Non-pigmented ciliary epithelial cell (primary cell): ENCODE data around the gene CDK11B.
"Not testable (repeated sequence)": the region's sequence is repeated elsewhere in the genome, so short reads cannot be mapped to it uniquely, and the experiment has no call there.

Source experiments
- DNase-seq: peaks from one replicate; pipeline ENCODE4 v3.0.0-alpha.2; 2010; ENCODE audit warnings: low read depth

Gene CDK11B

DNA sequence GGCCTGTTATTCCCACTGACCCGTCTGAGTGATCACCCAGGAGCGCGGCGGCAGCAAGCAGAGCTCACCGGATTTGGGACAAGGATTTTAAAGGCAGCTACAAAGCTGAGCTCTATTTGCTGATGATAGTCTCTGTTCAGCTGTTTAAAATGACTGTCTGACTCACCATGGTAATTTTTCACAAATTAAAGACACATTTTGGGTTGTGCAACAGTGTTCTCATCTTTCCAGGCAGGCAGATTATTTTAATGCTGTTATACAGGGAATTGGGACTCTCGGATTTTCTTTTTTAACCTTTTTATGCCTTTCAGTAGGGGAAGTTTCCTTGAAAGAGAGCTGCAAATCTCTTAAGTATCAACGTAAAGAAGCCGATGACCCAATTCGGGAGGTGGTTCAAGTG is 3.6 kb upstream of the CDK11B start:
- not testable (repeated sequence) for DNase-seq

DNA sequence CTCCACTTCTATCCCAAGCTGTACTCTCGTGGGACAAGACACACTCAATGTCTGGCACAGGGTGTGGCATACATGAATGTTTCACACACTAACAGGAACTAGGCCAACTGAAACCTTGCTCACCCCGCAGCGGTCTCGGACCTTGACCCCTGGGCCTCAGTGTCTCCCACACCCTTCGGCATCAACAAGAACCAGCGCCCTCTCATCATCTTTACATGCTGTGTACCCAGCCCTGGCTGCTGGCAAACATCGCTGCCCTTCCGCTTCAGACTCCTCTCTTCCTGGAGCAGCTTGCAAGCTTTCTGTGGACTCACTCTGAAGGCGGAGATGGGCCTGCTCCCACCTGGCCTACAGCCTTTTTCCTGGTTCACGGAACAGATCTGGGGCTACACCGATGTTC is 10.5 kb downstream of the CDK11B start:
- DNase-seq, result not testable (repeated sequence)

DNA sequence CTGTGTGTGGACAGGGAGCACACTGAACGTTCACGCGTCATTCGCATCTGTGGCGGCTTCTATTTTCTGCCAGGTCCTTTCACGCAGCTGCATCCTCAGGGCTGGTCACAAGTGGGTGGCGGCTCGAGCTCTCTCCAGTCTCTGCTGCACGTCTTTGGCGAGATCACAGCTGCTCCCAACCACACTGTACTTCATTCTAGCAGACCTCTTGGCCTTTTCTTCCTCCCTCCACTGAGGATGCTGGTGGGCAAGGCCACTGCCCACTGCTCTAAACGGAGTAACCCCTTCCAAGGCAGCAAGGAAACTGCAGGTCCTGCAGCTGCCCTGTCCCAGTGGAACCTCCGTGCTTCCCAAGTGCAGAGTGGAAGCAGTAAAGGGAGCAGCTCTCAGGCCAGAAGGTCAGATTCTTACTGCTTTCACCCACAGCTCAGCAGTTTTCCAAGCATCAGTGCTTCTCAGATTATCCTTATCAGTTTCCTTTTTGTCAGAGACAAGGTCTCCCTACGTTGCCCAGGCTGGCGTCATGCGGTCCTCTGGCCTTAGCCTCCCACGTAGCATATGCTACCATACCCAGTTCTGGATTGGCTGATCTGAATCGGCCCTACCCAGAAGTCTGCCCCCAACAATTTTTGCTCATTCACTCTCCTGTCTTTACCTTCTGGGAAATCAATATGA is 11.1 kb downstream of the CDK11B start:
- not testable (repeated sequence) for DNase-seq

DNA sequence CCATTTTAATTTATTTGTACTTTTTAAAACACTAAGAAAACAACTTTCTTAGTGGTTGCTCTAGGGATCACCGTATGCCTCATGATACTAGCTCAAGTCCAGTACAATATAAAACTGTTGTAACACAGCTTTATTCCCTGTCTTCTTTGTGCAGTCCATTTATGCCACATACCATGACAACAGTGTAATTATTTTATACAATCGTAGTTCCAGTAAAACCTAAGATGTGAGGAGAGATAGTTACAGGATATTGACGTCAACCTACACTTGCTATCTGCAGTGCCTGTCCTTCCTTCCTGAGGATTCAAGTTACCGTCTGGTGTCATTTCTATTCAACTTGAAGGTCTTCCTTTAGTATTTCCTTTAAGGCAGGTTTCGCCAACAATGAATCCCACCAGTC is 12.5 kb downstream of the CDK11B start:
- not testable (repeated sequence) for DNase-seq

DNA sequence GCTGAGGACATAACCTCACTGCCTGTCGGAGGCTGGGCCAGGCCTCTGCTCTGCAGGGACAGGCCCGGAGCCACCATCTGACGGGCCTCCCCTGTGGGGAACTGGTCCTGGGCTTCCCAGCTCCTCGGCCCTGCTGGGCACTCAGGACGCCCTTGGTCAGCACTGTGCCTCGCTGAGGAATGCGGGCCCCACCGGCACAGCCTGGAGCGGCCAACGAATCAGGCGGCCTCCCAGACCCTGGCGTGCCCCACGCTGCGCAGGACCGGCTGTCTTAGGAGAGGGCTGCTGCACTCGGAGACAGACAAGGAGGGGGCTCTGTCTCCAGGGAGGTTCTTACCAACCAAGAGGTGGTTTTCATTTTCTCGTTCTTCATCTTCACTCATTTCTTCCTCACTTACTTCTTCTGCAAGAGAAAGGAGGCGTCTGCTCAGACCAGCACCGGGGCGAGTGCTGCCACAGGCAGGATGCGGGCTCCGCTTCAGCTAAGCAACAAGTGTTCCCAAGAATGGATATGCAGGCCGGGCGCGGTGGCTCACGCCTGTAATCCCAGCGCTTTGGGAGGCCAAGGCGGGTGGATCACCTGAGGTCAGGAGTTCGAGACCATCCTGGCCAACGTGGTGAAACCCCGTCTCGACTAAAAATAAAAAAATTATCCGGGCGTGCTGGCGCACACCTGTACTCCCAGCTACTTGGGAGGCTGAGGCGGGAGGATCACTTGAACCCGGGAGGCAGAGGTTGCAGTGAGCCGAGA is 17.9 kb downstream of the CDK11B start:
- DNase-seq, result not testable (repeated sequence)

DNA sequence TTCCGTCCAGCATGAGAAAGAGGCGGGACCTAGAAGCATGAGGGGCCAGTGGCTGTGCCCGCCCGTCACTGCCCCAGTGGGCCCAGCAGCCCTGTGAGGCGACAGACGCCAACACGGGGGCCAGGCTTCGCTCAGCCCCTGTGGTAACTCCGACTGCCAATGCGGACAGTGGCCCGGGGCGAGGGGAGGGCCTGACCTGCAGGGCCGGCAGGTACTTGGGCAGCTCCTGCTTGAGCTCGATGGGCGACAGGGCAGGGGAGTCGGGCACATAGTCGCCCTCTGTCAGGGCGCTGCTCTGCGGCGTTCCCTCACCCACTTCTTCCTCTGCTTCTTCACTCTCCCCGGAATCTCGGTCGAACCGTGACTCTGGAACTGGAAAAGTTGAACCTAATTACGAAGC is 18.7 kb downstream of the CDK11B start:
- DNase-seq, result not testable (repeated sequence)

DNA sequence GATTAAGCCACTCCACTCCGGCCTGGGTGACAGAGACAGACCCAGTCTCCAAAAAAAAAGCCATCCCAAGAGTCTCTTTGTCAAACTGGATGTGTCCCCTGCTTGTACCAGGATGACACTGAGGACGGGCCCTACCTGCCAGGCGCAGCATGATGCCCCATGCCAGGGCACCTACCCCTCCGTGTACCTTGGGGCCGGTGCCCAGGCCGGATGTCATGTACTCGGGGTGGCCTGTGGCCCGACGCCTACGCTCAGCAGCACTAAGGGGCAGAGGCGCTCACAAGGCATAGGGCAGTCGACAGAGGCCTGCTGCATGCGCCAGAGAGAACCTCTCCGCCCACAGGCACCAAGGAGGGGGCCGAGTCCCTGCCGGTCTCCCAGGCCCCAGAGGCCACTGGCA is 19.4 kb downstream of the CDK11B start:
- DNase-seq, result not testable (repeated sequence)

DNA sequence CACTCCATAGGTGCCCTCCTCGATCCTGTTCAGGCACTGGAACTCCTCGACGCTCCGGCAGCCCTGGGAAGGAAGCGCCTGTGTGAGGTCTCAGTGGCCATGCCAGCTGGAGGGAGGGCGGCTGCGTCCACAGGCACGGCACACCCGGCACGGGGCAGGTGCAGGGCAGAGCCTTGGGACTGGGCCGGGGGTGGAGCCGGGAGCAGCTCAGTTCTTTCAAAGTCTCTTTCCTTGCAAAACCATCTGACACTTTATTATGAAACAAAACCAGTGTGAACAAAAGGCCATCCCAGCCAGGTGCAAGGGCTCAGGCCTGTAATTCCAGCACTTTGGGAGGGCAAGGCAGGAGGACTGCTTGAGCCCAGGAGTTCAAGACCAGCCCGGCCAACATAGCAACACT is 20.3 kb downstream of the CDK11B start:
- DNase-seq, result not testable (repeated sequence)

DNA sequence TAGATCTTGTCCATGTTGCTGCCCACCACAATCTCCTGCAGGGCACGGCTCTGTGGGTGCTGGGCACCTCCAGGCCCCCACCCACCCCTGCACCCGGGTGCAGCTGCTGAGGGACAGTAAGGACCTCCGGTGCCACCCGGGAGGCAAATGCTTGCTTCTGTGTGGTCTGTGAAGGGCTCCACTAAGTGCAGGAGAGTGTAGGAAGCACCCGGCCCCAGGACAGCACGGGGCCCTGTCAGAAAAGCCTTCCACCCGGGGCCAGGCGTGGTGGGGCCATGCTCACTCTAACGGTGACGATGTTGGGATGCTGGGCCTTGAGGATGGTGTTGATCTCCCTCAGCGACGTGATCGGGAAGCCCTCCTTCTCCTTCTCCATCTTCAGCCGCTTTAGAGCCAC is 21.3 kb downstream of the CDK11B start:
- DNase-seq, result not testable (repeated sequence)

DNA sequence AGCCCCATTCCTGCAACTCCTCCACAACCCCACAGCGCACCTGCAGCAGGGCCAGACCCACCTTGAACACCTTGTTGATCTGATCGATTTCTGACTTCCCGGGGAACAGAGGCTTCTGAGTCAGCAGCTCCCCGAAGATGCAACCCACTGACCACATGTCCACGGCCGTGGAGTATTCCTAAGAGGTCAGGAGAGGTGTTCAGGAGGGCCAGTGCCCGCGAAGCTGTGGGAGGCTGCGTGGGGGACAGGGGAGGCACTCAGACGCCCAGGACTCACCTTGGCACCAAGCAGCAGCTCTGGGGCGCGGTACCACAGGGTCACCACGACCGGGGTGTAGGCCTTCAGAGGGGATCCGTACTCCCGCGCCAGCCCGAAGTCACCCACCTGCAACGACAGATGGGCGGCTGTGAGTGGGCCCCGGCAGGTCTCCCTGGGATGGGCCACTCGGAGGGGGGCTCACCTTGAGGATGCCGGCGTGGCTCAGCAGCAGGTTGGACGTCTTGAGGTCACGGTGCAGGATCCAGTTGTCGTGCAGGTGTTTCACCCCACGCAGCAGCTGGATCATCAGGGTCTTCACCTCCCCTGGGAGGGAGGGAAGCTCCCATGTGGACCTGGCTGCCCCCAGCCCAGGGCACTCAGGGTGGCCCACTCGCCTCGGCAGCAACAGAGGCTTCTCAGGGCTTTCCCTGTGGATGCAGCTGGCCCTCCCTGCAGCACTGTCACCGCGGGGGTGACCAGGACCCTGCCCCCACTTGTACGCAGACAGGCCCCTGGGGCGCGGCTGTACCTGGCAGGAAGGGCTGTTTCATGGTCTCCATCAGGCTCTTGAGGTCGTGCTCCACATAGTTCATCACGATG is 22.0 kb downstream of the CDK11B start:
- not testable (repeated sequence) for DNase-seq

DNA sequence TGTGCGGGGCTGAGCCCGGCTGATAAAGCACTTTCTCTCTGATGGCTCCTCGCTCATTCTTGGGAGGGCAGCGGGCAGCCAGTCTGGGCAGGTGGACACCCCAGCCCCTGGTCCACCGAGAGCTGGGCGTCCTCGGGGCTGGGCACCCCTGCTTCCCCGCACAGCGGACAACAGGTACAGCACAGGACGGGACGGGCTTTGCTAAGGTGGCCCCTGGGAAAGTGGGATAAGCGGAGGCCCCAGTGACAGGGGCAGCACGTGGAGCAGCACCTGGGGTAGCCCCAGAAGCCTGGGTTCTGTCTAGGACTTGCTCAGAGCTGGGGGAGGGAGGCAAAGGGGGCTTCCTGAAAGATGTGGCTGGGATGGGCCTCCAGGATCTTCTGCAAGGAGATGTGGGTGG is 24.2 kb downstream of the CDK11B start:
- DNase-seq, result not testable (repeated sequence)

DNA sequence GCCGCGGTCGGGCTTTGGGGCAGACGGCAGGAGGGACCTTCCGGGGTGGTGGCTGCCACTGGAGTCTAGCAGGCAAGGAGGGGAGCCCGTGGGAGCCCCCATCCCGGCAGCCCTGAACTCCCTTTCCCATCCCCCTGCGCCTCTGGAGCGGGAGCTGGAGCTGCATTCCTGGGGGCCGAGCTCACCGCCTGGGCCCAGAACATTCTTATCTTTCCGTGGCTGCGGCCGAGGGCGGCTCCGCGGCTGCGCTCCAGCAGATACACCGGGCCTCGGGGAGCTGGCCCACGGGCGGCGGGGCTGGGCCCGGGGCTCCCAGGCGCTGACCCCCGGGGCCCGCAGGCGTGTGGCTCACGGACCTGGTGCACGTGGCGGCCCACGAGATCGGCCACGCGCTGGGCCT is 25.4 kb downstream of the CDK11B start:
- not testable (repeated sequence) for DNase-seq

DNA sequence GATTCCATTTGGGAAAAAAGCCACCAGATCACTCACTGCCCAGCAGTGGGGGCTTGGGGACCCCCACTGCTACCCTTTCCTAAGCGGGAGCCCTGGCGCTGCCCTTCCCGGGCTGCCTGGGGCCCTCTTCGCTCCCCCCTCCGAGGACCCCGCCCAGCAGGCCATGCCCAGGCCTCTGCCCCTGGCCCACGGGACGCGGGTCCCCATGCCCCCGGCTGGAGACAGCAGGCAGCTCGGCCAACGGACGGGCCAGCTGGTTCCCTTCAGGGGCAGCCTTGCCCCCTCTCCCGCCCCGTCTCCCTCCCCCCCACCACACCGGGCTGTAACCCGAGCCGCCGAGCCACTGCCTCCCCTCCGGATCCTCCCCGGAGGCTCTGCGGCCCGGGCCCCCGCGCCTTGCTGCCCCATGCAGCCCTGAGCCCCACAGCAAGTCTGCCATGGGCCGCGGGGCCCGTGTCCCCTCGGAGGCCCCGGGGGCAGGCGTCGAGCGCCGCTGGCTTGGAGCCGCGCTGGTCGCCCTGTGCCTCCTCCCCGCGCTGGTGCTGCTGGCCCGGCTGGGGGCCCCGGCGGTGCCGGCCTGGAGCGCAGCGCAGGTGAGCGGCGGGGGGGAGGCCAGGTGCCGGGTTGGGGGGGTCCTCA is 26.9 kb downstream of the CDK11B start, which contains the start of gene MMP23B:
Gene MMP23B, plus strand, starts transcription at position 392 of the 639 bp plus-strand sequence. Its CDS starts 46 bp downstream, at position 438.
- DNase-seq, result no peak

DNA sequence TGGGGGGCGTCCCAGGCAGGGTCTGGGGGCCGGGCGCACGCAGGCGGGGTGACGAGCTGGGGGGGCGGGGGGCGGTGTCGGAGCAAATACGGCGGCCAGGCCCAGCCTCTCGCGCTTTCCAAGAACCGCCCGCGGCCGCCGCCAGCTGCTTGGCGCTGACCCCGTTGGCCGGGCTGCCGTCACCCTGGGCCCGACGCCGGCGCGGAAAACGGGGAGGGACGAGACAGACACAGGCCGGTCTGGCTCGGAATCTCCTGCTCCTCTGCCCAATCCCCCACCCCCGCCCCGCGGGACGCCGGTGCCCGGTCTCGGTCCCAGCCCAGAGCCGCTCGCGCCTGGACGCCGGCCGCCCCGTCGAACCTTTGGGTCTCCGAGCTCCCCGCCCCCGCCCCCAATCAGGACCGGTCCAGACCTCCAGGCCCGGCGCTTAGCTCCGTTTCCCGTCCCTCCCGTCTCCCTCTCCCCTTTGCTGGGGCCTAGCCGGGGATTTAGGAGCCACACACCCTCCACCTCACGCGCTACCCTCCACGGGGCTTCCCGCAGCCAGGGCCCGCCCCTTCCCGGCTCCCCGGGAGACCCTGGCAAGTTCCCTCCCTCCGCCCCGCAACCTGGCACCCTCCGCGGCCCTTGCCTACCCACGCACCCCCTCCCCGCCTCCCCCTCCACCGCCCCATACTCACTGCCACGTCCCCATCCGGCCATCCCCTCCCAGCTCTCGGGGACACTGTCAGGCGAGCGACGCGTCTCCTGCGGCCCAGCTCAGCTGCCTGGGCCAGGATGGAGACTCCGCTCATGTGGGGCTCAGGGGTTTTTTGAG is 27.6 kb downstream of the CDK11B start:
- DNase-seq, result no peak

DNA sequence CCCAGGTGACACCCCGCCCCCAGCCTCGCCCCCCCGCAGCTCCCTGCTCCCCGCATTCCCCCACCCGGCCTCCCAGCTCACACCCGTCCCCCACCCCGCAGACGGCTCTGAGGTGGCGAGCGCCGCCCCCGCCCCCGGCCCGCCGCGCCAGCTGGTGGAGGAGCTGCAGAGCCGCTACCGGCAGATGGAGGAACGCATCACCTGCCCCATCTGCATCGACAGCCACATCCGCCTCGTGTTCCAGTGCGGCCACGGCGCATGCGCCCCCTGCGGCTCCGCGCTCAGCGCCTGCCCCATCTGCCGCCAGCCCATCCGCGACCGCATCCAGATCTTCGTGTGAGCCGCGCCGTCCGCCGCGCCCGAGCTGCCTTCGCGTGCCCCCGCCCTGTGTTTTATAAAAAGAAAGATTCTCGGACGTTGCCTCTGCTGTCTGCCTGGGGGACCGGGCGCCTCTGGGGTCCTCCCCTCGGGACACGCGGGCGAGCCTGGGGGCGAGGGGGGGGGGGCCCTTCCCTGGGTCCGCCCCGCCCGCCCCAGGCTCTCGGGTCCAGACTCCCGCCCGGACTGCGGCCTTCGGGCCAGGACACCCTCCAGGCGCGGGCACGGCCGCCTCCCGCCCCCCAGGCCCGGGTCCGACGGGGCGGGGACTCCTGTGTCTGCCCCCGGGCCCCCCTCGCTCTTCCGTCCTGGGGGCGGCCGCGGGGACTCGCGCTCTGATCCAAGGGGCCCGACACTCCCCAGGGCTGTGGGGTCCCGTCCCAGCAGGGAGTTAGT is 28.4 kb downstream of the CDK11B start:
- DNase-seq, result no peak

DNA sequence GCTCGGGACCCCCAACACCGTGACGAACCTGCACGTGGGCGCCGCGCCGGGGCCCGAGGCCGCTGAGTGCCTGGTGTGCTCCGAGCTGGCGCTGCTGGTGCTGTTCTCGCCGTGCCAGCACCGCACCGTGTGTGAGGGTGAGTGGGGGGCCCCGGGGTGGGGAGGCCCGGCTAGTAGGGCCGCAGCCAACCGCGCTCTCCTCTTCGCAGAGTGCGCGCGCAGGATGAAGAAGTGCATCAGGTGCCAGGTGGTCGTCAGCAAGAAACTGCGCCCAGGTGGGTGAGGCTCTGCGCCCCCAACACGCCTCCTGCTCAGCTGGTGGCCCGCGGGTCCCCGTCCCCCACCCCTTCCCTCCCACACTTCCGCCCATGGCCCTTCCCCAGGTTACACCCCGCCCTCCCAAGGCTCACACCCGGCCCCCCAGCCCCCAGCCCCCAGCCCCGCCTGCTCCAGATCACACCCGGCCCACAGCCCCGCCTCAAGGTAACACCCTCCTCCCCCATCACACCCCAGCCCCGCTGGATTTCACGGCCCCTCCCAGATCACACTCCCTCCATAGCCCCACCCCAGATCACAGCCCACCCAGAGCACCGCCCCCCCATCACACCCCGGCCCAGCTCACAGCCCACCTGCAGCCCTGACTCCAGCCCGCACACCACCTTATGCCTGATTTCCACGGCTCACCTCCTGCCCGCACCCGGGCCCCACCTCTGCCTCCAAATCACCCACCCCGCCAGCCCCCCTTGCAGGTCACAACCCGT is 29.2 kb downstream of the CDK11B start:
- no peak for DNase-seq

DNA sequence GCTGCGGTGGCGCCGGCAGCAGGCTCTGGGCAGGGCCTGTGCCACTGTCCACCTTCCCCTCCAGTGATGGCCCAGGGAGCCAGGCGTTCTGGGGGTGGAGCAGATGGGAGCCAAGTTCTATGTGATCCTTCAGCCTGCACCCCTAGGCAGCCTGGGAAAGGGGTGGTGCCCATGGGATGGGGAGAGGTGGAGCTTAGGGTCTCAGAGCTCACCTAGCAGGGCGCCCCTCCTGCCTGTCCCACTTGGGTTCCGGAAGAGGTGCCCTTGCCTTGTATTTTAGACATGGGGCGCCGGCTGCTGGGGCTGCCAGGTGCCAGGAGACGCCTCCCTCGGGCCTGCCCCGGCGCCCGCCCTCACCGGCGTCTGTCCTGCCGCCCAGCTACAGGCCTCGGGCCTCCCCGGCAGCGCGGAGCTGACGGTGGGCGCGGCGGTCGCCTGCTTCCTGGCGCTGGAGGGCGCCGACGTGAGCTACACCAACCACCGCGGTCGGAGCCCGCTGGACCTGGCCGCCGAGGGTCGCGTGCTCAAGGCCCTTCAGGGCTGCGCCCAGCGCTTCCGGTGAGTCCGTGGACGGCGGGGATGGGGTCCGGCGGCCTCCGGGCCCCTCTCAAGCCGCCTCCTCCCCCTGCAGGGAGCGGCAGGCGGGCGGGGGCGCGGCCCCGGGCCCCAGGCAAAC is 29.9 kb downstream of the CDK11B start:
- no peak for DNase-seq

DNA sequence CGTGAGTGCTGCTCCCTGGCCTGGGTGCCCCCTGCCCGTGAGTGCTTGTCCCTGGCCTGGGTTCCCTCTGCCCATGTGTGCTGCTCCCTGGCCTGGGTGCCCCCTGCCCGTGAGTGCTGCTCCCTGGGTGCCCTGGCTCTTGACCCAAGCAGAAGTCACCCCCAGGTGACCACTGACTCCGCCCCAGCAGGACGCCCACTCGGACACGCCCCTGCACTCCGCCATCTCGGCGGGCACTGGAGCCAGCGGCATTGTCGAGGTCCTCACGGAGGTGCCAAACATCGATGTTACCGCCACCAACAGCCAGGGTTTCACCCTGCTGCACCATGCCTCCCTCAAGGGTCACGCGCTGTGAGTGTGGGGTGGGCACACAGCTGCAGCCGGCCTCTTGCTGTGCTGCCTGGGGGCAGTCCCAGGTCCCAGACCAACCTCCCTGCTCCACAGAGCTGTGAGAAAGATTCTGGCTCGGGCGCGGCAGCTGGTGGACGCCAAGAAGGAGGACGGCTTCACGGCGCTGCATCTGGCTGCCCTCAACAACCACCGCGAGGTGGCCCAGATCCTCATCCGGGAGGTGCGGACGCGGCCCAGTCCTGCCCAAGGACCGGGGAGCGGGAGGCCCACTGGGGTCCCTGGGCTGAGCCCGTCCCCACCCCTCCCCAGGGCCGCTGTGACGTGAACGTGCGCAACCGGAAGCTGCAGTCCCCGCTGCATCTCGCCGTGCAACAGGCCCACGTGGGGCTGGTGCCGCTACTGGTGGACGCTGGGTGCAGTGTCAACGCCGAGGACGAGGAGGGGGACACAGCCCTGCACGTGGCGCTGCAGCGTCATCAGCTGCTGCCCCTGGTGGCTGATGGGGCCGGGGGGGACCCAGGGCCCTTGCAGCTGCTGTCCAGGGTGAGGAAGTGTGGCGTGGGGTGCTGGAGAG is 30.7 kb downstream of the CDK11B start:
- no peak for DNase-seq
